ENCODE measurements around the gene CP.

The CP gene

GRCh38 chr3:149179220-149179619 lies 42.4 kb downstream of the CP start:
- no peak for DNase-seq

DNA sequence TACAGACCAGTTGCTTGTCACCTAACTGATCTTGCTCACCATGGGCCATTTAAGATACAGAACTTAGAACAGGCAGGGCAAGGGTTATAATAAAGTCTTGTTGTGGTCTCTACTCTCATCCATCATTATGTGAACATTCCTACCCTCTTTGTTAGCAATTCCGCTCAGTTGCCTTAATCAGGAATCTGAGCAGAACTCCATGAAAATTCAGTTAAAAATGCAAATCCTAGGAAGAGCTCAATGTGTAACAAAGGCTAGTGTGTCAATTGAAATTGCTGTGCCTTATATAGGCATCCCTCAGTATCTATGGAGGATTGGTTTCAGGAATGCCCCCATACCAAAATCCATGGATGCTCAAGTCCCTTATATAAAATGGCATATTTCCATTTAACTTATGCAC lies 44.5 kb downstream of the CP start:
- no peak for DNase-seq

- no peak for DNase-seq
Measured at GRCh38 chr3:149174901-149175300, 46.7 kb downstream of the CP start.

DNA sequence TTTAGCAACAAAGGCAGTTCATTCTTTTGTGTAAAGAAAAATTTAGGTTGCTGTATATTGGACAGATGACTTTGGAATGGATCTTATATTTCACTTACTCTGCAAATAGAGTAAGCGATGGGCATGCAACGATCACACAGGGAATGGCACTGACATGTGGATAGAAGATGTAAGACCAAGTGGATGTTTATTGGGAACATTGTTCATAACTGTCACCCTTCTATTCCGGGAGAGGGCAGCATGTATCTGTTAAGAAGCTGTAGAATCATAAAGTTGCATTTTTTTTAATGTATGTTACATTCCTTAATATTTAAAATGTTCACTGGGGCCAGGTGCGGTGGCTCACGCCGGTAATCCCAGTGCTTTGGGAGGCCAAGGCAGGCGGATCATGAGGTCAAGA lies 51.0 kb downstream of the CP start:
- DNase-seq = no peak

DNA sequence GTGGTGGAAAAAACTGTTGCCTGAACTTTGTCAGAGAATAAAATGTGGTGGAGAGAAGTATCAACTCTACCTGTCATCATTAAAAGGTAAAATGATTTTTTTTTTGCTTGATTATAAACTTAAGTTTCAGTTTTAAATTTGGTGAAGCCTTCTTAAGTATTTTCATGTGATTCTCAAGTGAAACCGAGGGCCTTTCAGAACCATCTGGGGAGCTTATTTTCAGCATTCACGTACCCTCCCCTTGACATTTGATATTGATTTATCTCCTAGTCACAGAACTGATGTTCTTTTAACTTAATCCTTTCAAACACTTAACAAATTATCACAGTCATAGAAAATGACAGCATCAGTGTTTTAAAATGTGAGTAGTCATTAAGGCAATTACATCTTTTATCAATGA lies 53.7 kb downstream of the CP start:
- DNase-seq = no peak

GRCh38 chr3:149163066-149163465 lies 58.6 kb downstream of the CP start:
- DNase-seq = no peak

DNA sequence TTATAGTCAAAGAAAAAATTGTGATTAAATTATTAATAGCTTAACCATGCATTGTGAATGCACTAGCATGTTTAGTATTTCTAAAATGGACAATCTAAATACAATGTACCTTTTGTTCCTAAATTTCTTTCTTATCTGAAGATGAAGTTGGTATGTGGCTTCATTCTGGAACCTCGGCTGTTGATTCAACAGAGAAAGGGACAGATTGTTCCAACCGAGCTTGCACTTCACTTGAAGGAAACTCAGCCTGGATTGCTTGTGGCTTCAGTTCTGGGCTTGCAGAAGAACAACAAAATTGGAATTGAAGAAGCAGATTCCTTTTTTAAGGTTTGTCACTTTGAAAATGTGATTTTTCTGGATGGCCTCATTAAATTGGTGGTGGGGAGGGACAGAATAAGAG lies 59.6 kb downstream of the CP start:
- no peak for DNase-seq

- no peak for DNase-seq
Measured at GRCh38 chr3:149160754-149161300, 60.8 kb downstream of the CP start.

- no peak for DNase-seq
Measured at GRCh38 chr3:149153402-149153801, 68.2 kb downstream of the CP start.

DNA sequence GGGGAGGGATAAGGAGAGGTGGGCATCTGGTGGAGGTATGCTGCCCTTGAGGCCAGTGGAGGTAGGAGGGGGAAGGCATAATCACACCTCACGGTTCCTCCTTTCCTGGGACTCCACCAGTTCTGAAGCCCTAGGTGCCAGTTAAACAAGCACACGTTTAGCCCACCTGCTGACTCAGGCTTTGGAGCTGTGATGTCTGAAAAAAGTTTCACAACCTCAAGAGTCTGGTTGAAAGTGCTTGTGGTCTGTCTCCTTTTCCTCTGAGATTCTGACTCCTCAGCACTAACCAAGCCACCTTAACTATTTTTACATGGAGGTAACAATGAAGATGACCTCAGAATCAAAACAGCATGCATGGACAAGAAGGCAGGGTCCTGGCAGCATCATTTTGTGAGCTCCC lies 69.2 kb downstream of the CP start:
- no peak for DNase-seq

- DNase-seq = no peak
Measured at GRCh38 chr3:149151843-149152242, 69.8 kb downstream of the CP start.

GRCh38 chr3:149150436-149150835 lies 71.2 kb downstream of the CP start:
- DNase-seq = no peak

GRCh38 chr3:149145974-149146373 lies 75.7 kb downstream of the CP start:
- DNase-seq = peak; percentile 39 to 56

- peak in 1 of 2 donors; percentile 47 for DNase-seq
Measured at GRCh38 chr3:149145356-149145755, 76.3 kb downstream of the CP start.

DNA sequence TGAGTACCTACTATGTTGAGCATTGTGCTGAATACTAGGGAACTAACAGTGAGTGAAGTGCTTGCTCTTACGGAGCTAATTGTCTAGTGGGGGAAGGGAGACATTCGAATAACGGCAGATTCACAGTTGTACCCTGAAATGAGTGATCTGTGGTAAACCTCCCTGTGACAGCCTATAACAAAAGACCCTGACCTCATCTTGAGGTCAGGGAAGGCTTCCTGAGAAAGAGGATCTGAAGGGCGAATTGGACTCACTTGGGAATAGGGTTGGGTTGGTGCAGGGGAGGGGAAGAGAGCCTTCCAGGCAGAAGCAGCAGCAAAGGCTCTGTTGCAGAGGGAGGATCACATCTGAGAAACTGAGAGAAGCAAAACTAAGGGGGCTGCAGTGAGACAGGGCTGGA lies 78.9 kb downstream of the CP start:
- DNase-seq = no peak

- DNase-seq = no peak
Measured at GRCh38 chr3:149134575-149134974, 87.1 kb downstream of the CP start.

DNA sequence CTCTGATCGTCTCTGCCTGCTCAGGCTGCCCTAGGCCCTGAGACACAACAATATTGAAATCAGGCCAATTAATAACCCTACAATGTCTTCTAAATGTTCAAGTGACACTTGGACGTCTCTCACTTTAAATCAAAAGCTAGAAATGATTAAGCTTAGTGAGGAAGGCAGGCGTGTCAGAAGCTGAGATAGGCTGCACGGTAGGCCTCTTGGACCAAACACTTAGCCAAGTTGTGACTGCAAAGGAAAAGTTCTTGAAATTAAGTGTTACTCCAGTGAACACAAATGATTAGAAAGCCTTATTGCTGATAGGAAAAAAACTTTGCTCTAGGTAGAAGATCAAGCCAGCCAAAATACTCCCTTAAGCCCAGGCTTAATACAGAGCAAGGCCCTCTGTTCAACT lies 90.0 kb downstream of the CP start:
- no peak for DNase-seq

DNA sequence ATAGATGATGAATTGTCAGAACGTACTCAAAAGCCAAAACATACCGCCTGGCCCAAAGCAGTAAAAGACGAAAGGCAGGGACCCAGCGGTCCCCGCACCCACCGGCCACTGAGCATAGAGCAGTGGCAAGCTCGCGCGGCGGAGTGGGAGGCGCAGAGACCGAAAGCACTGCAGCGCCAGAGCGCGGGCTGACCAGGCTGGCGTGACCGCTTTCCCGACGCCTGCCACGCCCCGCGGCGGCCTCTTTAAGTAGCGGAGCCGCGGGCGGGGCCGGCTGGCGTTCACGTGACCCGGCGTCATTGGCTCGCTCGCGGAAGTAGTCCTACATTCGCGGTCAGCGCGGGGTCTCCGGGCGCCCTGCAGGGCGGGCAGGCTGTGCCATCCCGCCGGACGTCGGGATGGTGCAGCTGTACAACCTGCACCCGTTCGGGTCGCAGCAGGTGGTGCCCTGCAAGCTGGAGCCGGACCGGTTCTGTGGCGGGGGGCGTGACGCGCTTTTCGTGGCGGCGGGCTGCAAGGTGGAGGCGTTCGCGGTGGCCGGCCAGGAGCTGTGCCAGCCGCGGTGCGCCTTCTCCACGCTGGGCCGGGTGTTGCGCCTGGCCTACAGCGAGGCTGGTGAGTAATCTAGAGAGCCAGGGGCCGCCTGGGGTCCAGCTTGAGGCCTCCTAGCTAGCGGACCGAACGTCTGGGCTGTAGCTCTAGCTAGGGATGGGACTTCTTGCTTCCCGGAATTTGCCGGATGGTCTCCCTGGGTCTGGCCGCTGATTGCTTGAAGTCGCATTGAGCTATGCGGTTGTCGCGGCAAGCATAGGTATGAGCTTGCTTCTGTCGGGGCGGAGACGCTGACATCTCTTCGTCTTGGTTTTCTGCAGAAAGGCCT lies 92.1 kb downstream of the CP start, which contains the start of gene HPS3:
TSS of gene HPS3 (plus strand) at position 313 of the 880 bp plus-strand sequence. CDS start at position 399, 86 bp downstream.
- DNase-seq = peak; percentile 80 to 84

- DNase-seq = no peak
Measured at GRCh38 chr3:149128821-149129220, 92.8 kb downstream of the CP start.

DNA sequence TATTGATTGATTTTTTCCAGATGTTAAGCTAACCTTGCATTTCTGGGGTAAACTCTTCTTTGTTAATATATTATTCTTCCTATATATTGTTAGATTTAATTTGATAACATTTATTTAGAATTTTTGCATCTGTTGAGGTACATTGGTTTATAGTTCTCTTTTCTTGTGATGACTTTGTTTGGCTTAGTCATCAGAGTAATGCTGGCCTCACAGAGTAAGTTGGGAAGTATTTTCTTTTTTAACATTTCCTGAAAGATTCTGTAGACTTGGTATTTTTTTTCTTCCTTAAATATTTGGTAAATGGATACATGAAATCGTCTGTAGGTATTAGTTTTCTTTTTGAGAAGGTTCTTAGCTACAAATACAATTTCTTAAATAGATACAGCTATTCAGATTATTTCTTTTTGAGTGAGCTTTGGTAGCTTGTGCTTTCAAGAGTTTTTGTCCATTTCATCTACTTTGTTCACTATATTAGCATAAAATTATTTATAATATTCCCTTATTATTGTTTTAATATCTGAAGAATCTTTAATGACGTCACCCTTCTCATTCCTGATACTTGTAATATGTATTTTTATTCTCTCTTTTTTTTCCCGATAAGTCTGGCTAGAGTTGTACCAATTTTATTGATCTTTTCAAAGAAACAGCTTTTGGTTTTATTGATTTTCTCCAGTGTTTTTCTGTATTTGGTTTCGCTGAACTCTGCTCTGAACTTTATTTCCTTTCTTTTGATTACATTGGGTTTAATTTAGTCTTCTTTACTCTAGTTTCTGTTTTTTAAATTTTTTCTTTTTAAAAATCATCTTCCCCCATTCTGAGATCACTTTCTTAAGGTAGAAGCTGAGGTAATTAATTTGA lies 98.7 kb downstream of the CP start:
- DNase-seq = no peak

Data from CD4-positive, alpha-beta T cell treated with Interleukin-4 for 1 hour (primary cell).